SK-N-SH treated with all-trans-retinoic acid at 6 μM for 48 hours (cell line): ENCODE results near the gene POGK.

Source experiments
- BACH2 ChIP-seq: fragments of 250-450 bp; sonication (Bioruptor Pico); IDR thresholded peaks from 2 replicates; pipeline ENCODE4 v1.9.0; 2021; ENCODE audit warnings: mild to moderate bottlenecking, borderline replicate concordance
- CSDC2 ChIP-seq: fragments of 250-450 bp; sonication (Bioruptor Pico); IDR thresholded peaks from 2 replicates; pipeline ENCODE4 v1.5.0; 2020; ENCODE audit warnings: mild to moderate bottlenecking, moderate library complexity
- OSR1 ChIP-seq: fragments of 250-450 bp; sonication (Bioruptor Pico); IDR thresholded peaks from 2 replicates; pipeline ENCODE4 v1.8.0; 2022; ENCODE audit warnings: moderate library complexity, mild to moderate bottlenecking, inconsistent platforms
- SNAI2 ChIP-seq: fragments of 250-450 bp; sonication (Bioruptor Pico); IDR thresholded peaks from 2 replicates; pipeline ENCODE4 v1.5.0; 2020; ENCODE audit warnings: mild to moderate bottlenecking, moderate library complexity
- ZFP3 ChIP-seq: fragments of 250-450 bp; sonication (Bioruptor Pico); IDR thresholded peaks from 2 replicates; pipeline ENCODE4 v1.5.0; 2020; ENCODE audit warnings: mild to moderate bottlenecking, moderate library complexity
- ZFP30 ChIP-seq: fragments of 450-650 bp; formaldehyde crosslinking; IDR thresholded peaks from 2 replicates; pipeline ENCODE4 v1.5.0; 2022; ENCODE audit warnings: mild to moderate bottlenecking, moderate library complexity
- ZNF70 ChIP-seq: fragments of 450-650 bp; formaldehyde crosslinking; IDR thresholded peaks from 2 replicates; pipeline ENCODE4 v1.5.0; 2020; ENCODE audit warnings: mild to moderate bottlenecking, moderate library complexity
- ZNF8 ChIP-seq: fragments of 450-650 bp; formaldehyde crosslinking; IDR thresholded peaks from 2 replicates; pipeline ENCODE4 v1.5.0; 2020; ENCODE audit warnings: mild to moderate bottlenecking, moderate library complexity
- TF ChIP-seq, protein P1 (sequence below): fragments of 250-450 bp; sonication (Bioruptor Pico); IDR thresholded peaks from 2 replicates; pipeline ENCODE4 v1.8.0; 2020; ENCODE audit warnings: mild to moderate bottlenecking, moderate library complexity, borderline replicate concordance
- TF ChIP-seq, protein P2 (sequence below): fragments of 250-450 bp; sonication (Bioruptor Pico); IDR thresholded peaks from 2 replicates; pipeline ENCODE4 v1.5.1; 2021; ENCODE audit warnings: mild to moderate bottlenecking, moderate library complexity

DNA sequence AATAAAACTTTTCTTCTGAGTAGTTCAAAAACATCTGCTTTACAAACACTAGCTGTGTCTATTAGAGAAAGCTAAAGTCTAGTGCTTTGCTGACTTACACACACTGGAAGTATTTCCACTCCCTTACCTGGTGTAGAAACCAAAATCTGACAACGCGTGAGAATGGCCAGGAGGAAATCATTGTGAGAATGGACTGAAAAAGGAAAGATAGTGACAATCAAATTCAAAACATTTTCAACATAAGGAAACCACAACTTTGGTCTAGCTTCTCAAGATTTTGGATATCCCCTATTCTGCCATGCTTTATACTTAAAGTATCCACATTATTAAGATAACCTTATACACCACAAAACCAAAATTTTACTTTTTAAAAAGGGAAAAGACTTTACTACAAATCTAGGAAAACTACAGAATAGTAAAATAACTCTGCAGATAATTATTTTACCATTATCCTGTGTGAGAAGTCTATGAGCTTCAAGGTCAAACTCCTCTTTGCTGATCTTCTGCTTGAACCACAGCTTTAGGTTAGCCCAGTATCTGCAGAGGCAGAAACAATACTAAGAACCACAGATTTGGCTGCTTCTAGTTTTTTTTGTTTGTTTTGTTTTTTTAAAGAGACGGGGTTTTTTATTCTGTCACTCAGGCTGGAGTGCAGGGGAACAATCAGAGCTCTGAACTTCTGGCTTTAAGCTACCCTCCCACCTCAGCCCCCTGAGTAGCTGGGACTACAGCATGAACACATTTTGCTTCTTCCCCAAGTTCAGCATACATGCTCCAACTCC, 30.2 kb downstream of the POGK start:
- TF ChIP-seq, protein P1, sequence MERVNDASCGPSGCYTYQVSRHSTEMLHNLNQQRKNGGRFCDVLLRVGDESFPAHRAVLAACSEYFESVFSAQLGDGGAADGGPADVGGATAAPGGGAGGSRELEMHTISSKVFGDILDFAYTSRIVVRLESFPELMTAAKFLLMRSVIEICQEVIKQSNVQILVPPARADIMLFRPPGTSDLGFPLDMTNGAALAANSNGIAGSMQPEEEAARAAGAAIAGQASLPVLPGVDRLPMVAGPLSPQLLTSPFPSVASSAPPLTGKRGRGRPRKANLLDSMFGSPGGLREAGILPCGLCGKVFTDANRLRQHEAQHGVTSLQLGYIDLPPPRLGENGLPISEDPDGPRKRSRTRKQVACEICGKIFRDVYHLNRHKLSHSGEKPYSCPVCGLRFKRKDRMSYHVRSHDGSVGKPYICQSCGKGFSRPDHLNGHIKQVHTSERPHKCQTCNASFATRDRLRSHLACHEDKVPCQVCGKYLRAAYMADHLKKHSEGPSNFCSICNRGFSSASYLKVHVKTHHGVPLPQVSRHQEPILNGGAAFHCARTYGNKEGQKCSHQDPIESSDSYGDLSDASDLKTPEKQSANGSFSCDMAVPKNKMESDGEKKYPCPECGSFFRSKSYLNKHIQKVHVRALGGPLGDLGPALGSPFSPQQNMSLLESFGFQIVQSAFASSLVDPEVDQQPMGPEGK (CRISPR knock-in tag), result no peak
- TF ChIP-seq OSR1 (no peak), SNAI2 (CRISPR knock-in tag) (no peak), ZNF8 (CRISPR knock-in tag) (no peak), CSDC2 (CRISPR knock-in tag) (no peak), BACH2 (CRISPR knock-in tag) (no peak), ZFP3 (CRISPR knock-in tag) (no peak), ZFP30 (CRISPR knock-in tag) (no peak), ZNF70 (CRISPR knock-in tag) (no peak)
- TF ChIP-seq, protein P2, sequence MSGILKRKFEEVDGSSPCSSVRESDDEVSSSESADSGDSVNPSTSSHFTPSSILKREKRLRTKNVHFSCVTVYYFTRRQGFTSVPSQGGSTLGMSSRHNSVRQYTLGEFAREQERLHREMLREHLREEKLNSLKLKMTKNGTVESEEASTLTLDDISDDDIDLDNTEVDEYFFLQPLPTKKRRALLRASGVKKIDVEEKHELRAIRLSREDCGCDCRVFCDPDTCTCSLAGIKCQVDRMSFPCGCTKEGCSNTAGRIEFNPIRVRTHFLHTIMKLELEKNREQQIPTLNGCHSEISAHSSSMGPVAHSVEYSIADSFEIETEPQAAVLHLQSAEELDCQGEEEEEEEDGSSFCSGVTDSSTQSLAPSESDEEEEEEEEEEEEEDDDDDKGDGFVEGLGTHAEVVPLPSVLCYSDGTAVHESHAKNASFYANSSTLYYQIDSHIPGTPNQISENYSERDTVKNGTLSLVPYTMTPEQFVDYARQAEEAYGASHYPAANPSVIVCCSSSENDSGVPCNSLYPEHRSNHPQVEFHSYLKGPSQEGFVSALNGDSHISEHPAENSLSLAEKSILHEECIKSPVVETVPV (CRISPR knock-in tag), result no peak
